ES-I3 (cell line): ENCODE measurements around the gene PM20D1.
"Not testable (repeated sequence)": the region's sequence is repeated elsewhere in the genome, so short reads cannot be mapped to it uniquely, and the experiment has no call there.

ENCODE experiments used
- H3K36me3 ChIP-seq: 2 replicates; pipeline ENCODE4 v1.6.1; 2013; ENCODE audit warnings: mild to moderate bottlenecking, low read length, control low read depth, moderate library complexity; ENCODE audit not compliant: insufficient read depth
- H3K4me1 ChIP-seq: 2 replicates; pipeline ENCODE4 v1.6.1; 2013; ENCODE audit warnings: mild to moderate bottlenecking, control low read depth, low read length; ENCODE audit not compliant: insufficient read depth
- H3K9ac ChIP-seq: 2 replicates; pipeline ENCODE4 v1.6.1; 2013; ENCODE audit warnings: low read depth, mild to moderate bottlenecking, low read length, moderate library complexity
- H3K9me3 ChIP-seq: 2 replicates; pipeline ENCODE4 v1.6.1; 2013; ENCODE audit warnings: mild to moderate bottlenecking, low read length, moderate library complexity; ENCODE audit not compliant: control insufficient read depth, insufficient read depth

The PM20D1 gene

GRCh38 chr1:205858141-205858961 is 8.4 kb upstream of the PM20D1 start:
- Histone ChIP-seq H3K9me3 (no peaks in the 10 kb centered on the region), H3K36me3 (no peaks in the 10 kb centered on the region), H3K4me1 (no peaks in the 10 kb centered on the region), H3K9ac (no peak overlapping the region)

GRCh38 chr1:205857501-205857900 is 7.6 kb upstream of the PM20D1 start:
- H3K36me3 ChIP-seq, H3K4me1 ChIP-seq, H3K9ac ChIP-seq, H3K9me3 ChIP-seq: not testable (repeated sequence)

GRCh38 chr1:205856433-205856832 is 6.5 kb upstream of the PM20D1 start:
- Histone ChIP-seq H3K9ac (no peak overlapping the region), H3K9me3 (no peaks in the 10 kb centered on the region; the same call in 1 of the 2 replicates)

GRCh38 chr1:205852969-205853368 is 3.0 kb upstream of the PM20D1 start:
- no peaks in the 10 kb centered on the region; the same call in 1 of the 2 replicates for H3K9me3 ChIP-seq
- H3K36me3 ChIP-seq, result no peaks in the 10 kb centered on the region
- no peak overlapping the region for H3K9ac ChIP-seq
- no peaks in the 10 kb centered on the region for H3K4me1 ChIP-seq

More at GRCh38 chr1:205856433-205856832, 6.5 kb upstream of the PM20D1 start:
- Histone ChIP-seq H3K36me3 (no peaks in the 10 kb centered on the region), H3K4me1 (no peaks in the 10 kb centered on the region)

- H3K9ac ChIP-seq, result no peak overlapping the region
- H3K36me3 ChIP-seq, result no peaks in the 10 kb centered on the region
- H3K9me3 ChIP-seq, result no peaks in the 10 kb centered on the region; the same call in 1 of the 2 replicates
- H3K4me1 ChIP-seq, result no peaks in the 10 kb centered on the region
Measured at GRCh38 chr1:205851993-205852392, 2.1 kb upstream of the PM20D1 start.

- Histone ChIP-seq H3K9ac (no peak overlapping the region), H3K4me1 (peaks cover 4% of the 10 kb centered on the region; the same call in 1 of the 2 replicates), H3K36me3 (no peaks in the 10 kb centered on the region), H3K9me3 (no peaks in the 10 kb centered on the region)
Measured at GRCh38 chr1:205843036-205843859, 6.7 kb downstream of the PM20D1 start.

- no peak overlapping the region for H3K9ac ChIP-seq
- peaks cover 4% of the 10 kb centered on the region; the same call in 1 of the 2 replicates for H3K4me1 ChIP-seq
- no peaks in the 10 kb centered on the region for H3K9me3 ChIP-seq
- no peaks in the 10 kb centered on the region for H3K36me3 ChIP-seq
Measured at GRCh38 chr1:205842229-205842628, 7.7 kb downstream of the PM20D1 start.

GRCh38 chr1:205840146-205840923 is 9.6 kb downstream of the PM20D1 start:
- Histone ChIP-seq H3K36me3 (no peaks in the 10 kb centered on the region), H3K9ac (no peak overlapping the region), H3K9me3 (no peaks in the 10 kb centered on the region), H3K4me1 (peaks cover 4% of the 10 kb centered on the region; the same call in 1 of the 2 replicates)

- H3K9me3 ChIP-seq, result no peaks in the 10 kb centered on the region
- H3K36me3 ChIP-seq, result no peaks in the 10 kb centered on the region
- H3K4me1 ChIP-seq, result peaks cover 4% of the 10 kb centered on the region; the same call in 1 of the 2 replicates
- no peak overlapping the region for H3K9ac ChIP-seq
Measured at GRCh38 chr1:205837382-205837970, 12.5 kb downstream of the PM20D1 start.

GRCh38 chr1:205834751-205835150 is 15.2 kb downstream of the PM20D1 start:
- Histone ChIP-seq H3K4me1 (no peaks in the 10 kb centered on the region), H3K9me3 (no peaks in the 10 kb centered on the region), H3K9ac (no peak overlapping the region), H3K36me3 (no peaks in the 10 kb centered on the region)

GRCh38 chr1:205832326-205832751 is 17.6 kb downstream of the PM20D1 start:
- H3K36me3 ChIP-seq, result no peaks in the 10 kb centered on the region

GRCh38 chr1:205827623-205828022 is 22.3 kb downstream of the PM20D1 start:
- Histone ChIP-seq H3K9me3 (no peaks in the 10 kb centered on the region), H3K4me1 (peaks cover 3% of the 10 kb centered on the region; the same call in 1 of the 2 replicates), H3K36me3 (no peaks in the 10 kb centered on the region), H3K9ac (no peak overlapping the region)

More at GRCh38 chr1:205832326-205832751, 17.6 kb downstream of the PM20D1 start:
- H3K9ac ChIP-seq, result no peak overlapping the region
- peaks cover 3% of the 10 kb centered on the region; the same call in 1 of the 2 replicates for H3K4me1 ChIP-seq
- no peaks in the 10 kb centered on the region for H3K9me3 ChIP-seq

- Histone ChIP-seq H3K9ac (no peak overlapping the region), H3K4me1 (peaks cover 3% of the 10 kb centered on the region; the same call in 1 of the 2 replicates), H3K36me3 (no peaks in the 10 kb centered on the region), H3K9me3 (no peaks in the 10 kb centered on the region)
Measured at GRCh38 chr1:205826995-205827394, 22.9 kb downstream of the PM20D1 start.
